Ovary (tissue), 3 donors: Measurements from ENCODE around the gene RGS9BP.

Experiments used
- CTCF ChIP-seq, 3 donors: fragments of 450-650 bp in 2 of 3; fragments of 200-600 bp in 1 of 3; IDR thresholded peaks; one replicate each; pipeline versions ENCODE4 v1.5.1 to v1.8.0; 2016 to 2022; ENCODE audit warnings: antibody characterized with exemption in 3 of 3, mild to moderate bottlenecking in 1 of 3
- POLR2A ChIP-seq: fragments of 450-650 bp; IDR thresholded peaks from one replicate; pipeline ENCODE4 v1.6.1; 2017; ENCODE audit warnings: antibody characterized with exemption, mild to moderate bottlenecking, moderate library complexity
- donor health status: DM: no; HTN: no; CAD: no.

GRCh38 chr19:32686847-32687475 lies 11.3 kb downstream of the RGS9BP start:
- TF ChIP-seq POLR2A (no peak), CTCF (IDR thresholded peaks at IDR 0.05) (no peak)
